Activated effector memory CD4-positive, alpha-beta T cell treated with anti-CD3 and anti-CD28 coated beads, Interleukin-2, amount 50 U/mL, for 16 hours (primary cell): ENCODE results near the gene ZFP90.
"Not testable (repeated sequence)": the region's sequence is repeated elsewhere in the genome, so short reads cannot be mapped to it uniquely, and the experiment has no call there.

Source experiments
- DNase-seq: peaks from one replicate; pipeline ENCODE4 v3.0.0-alpha.2; 2020

Gene ZFP90

DNA sequence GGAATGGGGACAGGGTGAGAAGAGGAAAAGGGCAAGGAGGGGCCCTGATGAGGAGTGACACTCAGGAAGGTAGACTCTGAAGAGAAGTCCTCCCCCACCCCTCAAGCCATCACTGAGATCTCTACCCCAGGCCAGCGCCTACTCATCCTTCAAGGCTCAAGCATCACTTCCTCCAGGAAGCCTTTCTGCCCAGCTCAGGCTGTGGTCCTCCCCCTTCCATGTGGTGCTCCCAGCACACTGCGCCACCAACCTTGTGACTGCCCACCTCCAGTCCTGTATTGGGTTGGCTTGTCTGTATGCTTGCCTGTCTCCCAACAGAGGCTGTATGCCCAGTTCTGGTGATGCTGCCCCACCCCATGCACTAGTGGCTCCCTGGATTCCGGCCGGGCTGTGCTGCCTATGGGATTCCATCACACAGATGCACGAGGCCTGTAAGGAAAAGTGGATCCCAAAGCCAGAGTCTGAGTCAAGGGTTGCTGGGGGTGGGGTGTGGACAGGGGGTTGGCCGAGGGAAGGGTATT is 19.8 kb upstream of the ZFP90 start:
- no peak for DNase-seq

GRCh38 chr16:68520649-68521086 is 18.4 kb upstream of the ZFP90 start:
- DNase-seq: peak; percentile 93

GRCh38 chr16:68524069-68524820 is 14.8 kb upstream of the ZFP90 start:
- DNase-seq: no peak

- DNase-seq: no peak
Observed at GRCh38 chr16:68526143-68526781, 12.8 kb upstream of the ZFP90 start.

- DNase-seq: no peak
Observed at GRCh38 chr16:68526782-68527145, 12.3 kb upstream of the ZFP90 start.

DNA sequence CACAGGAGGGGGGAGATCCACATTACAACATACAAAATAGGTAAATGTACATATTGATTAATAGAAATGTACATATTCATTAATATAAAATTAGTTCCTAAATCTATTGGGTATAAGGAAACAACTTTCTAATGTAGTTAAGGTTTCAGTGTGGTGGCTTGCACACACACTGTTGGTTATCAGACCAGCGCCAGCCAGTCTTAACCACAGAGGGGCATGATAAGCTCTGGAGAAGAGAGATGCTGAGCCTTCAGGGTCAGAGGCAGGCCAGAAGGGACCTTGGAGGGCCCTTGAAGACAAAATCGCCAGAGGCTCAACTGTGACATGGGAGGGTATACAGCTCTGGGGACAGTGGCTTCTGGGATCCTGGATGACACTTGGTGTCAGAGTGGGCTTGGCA is 10.9 kb upstream of the ZFP90 start:
- no peak for DNase-seq

DNA sequence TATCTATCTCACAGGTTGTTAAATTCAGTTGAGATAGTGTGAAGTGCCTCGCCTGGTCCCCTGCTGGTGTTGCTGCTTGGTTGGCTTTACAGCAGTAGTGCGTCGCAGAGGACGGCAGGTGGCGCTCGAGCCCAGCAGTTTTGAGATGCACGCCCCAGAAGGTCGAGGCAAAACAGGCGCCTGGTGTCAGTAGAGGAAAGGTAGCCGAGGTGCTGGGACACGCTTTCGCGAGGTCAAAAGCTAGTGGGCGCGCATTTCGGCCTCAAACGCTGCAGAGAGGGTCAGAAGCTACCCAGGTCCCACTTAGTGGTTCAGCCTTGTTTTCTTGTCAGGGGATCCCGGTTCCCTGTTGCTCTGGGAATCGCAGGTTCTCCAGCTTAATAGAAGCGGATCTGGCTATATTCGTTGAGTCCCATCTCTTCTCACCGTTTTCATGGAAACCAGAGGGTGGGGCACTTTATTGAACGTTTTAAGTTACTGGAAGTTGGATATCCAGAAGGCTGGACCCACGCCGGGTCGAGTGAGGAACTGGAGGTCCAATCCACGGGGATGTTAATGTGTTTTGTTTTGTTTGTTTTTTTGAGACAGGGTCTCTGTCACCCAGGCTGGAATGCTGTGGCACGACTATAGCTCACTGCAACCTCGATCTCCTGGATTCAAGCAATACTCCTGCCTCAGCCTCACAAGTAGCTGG is 10.3 kb upstream of the ZFP90 start:
- DNase-seq: peak; percentile 96

DNA sequence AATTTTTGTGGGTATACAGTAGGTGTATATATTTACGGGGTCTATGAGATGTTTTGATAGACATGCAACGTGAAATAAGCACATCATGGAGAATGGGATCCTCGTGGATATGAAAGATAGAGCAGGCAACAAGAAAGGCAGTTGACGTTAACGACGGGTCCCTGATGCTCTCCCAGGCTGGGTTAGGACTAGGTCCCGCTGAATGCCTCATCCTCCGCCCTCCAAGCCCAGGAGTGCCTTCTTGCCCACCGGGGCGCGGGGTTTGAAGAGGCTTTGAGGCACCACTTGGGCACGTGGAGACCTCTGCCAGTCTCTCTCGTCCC is 9.5 kb upstream of the ZFP90 start:
- no peak for DNase-seq

DNA sequence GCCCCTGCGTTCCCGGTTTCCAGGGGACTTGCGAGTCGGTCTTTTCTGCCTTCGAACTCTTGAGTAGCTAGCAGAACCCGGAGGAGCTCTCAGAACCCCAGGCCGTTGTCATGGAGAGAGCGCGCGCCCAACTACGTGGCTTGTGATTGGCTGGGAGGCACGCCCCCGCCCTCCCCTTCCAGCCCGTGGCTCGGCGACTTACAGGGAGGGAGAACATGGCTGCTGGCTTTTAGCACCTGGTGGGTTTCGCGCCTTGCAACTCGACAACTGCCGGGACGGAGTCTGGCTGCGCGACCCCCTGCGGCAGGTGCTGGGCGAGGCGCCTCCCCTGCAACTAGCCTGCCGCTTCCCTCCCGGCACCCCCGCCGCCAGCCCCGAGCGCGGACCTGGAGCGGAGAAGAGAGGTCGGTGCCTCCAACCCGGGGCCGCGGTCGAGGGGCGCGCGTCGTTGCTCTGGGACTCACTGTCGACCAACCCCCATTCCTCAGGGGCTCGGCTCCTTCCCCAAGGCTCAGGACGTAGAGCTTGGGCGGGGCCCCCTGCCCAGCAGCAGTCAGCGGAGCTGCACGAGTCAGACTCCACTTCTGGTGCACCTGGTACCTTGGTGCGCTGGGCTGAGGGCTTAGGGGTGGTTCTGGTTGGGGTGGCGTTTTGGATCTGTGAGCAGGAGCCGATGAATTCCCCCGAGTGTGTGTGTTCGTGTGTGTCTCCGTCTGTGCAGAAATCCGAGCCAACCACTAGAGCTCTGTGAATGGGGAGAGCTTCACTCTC is 9.0 kb upstream of the ZFP90 start:
- peak; percentile 96 for DNase-seq

GRCh38 chr16:68533937-68534336 is 5.2 kb upstream of the ZFP90 start:
- no peak for DNase-seq

- no peak for DNase-seq
Observed at GRCh38 chr16:68535331-68535730, 3.8 kb upstream of the ZFP90 start.

- DNase-seq: no peak
Observed at GRCh38 chr16:68539711-68540239, 684 bp downstream of the ZFP90 start.

DNA sequence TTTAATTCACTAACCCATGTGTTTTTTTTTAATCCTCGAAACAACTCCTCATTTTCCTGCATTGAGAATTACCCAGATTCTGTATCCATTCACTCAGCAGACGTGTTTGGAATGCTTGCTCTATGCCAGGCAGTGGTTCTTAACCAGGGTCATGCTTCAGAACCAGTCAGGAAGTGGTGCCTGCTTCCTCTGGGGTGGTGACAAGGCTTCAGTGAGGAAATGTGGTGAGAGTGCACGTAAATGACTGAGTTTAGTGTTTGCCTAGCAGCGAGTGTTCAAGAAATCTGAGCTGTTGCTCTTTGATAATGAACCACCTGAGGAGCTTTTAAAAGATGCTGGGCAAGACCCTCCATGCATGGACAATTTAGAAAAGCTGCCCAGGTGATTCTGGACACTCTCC is 9.9 kb downstream of the ZFP90 start:
- no peak for DNase-seq

DNA sequence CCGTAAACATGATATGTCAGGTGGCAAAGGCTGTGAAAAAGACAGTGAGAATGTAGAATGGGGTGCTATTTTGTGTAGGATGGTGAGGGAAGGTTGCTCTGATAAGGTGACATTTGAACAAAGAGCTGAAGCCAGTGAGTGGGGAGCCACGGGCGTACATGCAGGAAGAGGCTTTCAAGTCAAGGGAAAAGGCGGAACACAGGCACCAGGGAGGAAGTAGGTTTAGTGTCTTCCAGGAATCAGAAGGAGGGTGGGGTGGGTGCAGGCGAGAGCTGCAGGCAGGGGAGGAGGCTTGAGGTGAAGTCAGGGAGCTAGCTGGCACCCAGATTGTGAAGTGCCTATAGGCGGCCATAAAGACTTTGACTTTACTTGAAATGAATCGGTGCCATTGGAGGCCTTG is 14.1 kb downstream of the ZFP90 start:
- DNase-seq: no peak

GRCh38 chr16:68560341-68560740 is 21.2 kb downstream of the ZFP90 start:
- DNase-seq: not testable (repeated sequence)

- no peak for DNase-seq
Observed at GRCh38 chr16:68563631-68564381, 24.7 kb downstream of the ZFP90 start.

DNA sequence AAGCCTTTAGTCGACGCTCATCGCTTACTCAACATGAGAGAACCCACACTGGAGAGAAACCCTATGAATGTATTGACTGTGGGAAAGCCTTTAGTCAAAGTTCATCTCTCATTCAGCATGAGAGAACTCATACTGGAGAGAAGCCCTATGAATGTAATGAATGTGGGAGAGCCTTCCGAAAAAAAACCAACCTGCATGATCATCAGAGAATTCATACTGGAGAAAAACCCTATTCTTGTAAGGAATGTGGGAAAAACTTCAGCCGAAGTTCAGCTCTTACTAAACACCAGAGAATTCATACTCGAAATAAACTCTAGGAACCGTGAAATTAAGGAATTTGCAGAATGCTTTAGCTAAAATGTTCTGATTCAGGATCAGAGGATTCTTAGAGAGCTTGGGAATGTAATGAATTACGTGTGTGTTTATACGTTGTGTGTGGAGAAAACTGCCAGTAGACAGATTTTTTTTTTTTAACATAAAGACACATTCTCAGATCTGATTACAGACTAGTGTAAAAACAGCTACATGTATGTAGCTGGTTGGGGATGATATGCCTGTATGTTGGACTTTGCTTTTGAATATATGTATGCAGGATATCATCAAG is 25.4 kb downstream of the ZFP90 start:
- DNase-seq: no peak

- DNase-seq: no peak
Observed at GRCh38 chr16:68574479-68574878, 35.4 kb downstream of the ZFP90 start.

DNA sequence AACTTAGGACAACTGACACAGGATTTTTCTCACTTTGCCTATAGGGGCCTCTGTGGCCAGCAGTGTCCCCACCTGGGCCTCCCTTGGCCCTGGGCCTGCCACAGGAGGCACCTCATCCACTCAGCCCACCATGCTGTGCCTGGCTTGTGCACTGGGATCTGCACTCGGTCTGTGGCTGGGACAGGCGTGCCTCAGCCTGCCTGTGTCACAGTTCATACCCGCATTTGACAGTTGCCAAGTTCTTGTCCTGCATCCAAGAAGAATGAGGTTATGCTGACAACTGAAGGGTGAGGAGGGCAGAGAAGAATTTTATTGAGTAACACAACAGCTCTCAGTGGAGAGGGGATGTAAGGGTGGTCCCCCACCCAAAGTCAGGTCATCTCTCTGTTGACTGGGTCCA is 36.0 kb downstream of the ZFP90 start:
- DNase-seq: no peak

DNA sequence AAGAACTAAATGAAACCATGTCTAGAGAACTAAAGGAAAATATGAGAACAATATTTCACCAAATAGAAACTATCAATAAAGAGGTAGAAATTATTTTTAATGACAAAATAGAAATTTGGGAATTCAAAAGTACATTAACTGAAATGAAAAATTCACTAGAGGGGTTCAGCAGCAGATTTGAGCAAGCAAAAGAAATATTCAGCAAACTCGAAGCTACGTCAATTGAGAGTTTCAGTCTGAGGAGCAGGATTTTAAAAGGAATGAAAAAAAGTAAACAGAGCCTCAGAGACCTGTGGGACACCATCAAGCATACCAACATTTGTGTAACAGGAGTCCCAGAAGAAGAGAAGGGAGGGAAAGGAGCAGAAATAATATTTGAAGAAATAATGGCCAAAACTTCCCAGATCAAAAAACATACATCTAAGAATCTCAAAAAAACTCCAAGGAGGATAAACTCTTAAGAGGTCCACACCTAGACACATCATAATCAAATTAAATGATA is 38.3 kb downstream of the ZFP90 start:
- no peak for DNase-seq

GRCh38 chr16:68590201-68590994 is 51.3 kb downstream of the ZFP90 start:
- DNase-seq: peak; percentile 84
